Endometrial microvascular endothelial cells (primary cell): ENCODE data around the gene FBXL17. TPM values are rescaled to one million over a fixed set of nuclear protein-coding genes. Genes with fewer than 3 reads are reported as not detected.

Source experiments
- in situ Hi-C: cut with HindIII; loops from 2 replicates; pipeline ENCODE4 v1.10.0; 2017; ENCODE audit warnings: low sequenced_read_pairs, low pct_unique_long_range_greater_than_20kb; ENCODE audit errors: inconsistent ontology term
- total RNA-seq: library from RNA; depleted of rRNA; stranded (reverse); fragments of >200 nt; gene quantifications from one replicate; pipeline ENCODE4 v1.2.3, GENCODE V29; 2015; ENCODE audit errors: inconsistent ontology term

Gene FBXL17
- total RNA-seq, 1 donor from 2014 or later = 21.0 TPM

DNA sequence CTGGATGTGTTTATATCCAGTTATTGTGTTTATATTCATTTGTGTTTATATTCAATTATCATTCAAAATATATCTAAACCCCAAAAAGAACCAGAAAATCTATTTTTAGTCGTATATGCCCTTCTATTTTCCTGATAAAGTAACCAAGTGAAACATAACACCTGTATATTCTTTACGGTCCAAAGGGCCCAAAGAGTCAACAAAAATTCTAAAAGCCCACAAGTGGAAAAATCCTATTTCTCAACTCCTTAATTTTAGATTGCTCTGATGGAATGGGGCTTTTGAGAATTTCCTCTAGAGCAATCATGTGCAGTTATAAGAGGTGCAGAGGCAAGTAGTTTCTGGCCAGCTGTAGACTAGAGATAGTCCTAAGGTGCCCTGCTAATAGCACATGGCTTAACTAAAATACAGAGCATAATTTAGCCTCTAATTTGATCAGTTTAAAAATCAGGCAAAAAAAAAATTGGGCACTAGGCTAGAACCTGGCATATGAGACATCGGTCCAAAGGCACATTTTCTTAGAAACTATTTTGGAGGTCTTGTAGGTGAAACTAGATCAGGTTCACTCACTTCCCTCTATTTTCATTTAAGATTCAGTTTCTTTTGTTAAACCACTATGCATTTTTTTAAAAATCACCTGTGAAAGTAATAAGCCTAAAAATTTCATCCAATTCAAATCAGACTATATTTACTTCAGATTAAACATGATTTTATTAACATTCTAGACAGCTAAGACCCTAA lies 256.0 kb downstream of the FBXL17 start:
- in situ Hi-C loops = no loop called here

GRCh38 chr5:108124596-108124995 lies 257.3 kb downstream of the FBXL17 start:
- in situ Hi-C loops = no loop called here

DNA sequence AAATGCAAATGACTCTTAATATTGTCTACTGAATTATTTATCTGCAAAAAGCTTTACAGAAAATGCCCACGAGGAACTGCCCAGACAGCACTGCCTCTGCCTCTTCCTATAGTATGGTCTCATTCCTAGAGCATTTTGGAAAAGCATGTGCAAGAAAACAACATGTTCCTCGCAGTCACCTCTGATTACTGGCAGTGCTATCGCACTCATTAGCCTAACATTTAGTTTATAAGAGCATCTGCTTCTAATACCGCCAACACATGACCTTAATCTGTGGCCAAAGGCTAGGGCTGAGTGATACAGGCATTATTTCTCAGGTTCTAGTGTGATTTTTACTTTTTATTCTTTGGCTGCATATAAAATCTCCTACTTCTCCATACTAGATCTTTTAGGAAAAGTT lies 259.2 kb downstream of the FBXL17 start:
- in situ Hi-C loops = no loop called here

DNA sequence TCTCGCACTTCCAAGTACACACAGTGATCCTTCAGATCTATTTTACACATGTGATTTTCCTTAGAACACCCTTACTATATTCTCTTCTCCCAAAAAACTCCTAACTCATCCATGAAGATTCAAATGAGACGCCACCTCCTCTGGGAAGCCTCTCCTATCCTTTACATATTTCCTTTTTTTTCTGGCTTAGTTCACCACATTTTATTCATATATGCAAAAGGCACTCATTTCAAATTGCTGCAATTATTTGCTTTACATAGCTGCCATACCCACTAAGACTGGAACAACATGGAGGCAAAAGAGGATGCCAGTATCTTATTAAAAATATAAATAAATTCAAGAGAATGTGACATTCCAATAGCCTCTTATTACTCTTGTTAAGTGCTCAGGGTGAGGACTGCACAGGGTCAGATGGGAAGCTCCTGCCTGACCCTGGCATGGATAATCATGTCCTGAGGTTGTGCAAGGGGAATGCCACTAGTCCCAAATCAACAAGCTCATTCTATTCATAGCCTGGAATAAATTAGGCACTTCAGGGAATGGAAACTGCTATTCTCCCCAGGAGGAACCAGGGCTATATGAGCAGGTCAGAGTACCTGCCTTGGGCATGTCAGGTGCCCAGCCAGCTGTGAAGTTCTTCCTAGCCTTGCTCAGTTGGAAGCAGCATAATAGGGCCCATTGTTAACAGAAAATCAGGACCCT lies 262.9 kb downstream of the FBXL17 start:
- in situ Hi-C loops = no loop called here

DNA sequence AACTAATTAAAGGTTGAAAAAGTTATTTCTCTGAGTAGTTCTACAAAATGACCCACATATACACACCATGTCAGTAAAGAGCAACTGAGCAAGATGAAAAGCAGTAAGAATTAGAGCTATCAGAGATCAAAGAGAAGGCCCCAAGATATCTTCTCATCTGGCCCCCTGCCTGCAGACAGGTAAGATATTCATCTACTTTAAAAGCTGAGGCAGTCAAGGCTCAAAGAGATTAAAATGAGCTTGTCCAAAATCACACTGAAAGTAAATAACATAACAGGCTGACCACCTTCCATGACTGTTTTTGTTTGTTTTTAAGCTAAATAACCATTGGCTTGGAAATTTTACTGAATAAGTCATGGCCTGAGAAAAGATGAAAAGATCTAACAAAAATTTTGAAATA lies 266.2 kb downstream of the FBXL17 start:
- in situ Hi-C loops = no loop called here

- in situ Hi-C loops = no loop called here
Observed at GRCh38 chr5:108113950-108114349, 267.9 kb downstream of the FBXL17 start.

GRCh38 chr5:108111736-108112135 lies 270.2 kb downstream of the FBXL17 start:
- in situ Hi-C loops = no loop called here

GRCh38 chr5:108109059-108109458 lies 272.8 kb downstream of the FBXL17 start:
- in situ Hi-C loops = no loop called here

- in situ Hi-C loops = no loop called here
Observed at GRCh38 chr5:108104448-108104847, 277.4 kb downstream of the FBXL17 start.

DNA sequence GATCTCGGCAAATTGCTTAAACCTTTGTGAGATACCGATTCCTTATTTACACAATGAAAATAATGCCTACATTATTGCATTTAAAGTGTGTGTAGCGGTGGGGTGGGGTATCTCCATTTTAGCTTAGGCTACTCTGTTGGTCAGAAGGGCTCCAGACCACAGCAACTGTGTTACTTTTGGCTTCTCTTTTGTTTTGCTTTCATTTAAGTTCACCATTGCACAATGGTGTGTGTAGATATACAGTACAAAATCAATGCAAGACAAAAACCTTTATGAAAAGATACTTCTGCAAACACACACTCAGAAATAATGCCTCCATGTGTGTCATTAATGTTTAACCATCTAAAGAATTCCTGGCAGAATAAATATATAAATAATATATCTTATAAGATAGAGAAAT lies 279.4 kb downstream of the FBXL17 start:
- in situ Hi-C loops = no loop called here

DNA sequence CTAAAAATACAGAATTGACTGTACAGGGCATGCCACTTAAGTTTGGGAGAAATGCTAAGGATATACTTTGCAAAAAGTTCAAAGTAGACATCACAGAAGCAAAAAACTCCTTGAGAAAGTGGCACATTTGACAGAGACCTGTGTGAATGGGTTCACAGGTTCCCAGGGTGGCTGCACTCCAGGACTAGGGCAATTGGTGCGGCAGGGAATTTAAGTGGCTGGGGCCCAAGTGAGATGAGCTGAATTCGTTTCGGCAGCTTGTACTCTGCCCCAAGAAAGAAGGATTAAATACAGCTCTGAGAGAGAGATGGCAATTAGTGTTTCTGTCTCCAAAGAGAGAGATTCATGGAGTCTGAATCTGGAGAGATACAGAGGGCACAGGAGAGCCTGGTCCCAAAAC lies 280.1 kb downstream of the FBXL17 start:
- in situ Hi-C loops = no loop called here

- in situ Hi-C loops = no loop called here
Observed at GRCh38 chr5:108101130-108101529, 280.8 kb downstream of the FBXL17 start.

DNA sequence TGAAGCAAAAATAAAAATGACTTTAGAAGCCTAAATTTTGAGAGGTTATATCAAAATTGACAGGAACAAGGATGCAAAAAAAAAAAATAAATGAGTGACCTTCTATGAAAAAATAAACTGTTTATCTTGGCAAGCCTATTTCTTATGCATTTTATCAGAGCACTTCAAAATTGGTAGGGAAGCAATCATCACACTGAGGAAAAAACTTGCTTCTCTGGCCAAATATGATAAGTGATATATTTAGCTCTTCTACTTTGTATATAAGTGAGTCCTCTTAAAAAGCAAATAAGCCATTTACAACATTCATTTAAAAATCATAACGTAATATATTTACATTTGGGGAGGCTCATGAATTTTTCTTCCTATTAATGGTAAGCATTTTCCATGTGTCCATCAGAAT lies 287.1 kb downstream of the FBXL17 start:
- in situ Hi-C loops = no loop called here

GRCh38 chr5:108093186-108093585 lies 288.7 kb downstream of the FBXL17 start:
- in situ Hi-C loops = no loop called here

GRCh38 chr5:108090946-108091345 lies 291.0 kb downstream of the FBXL17 start:
- in situ Hi-C loops = no loop called here

- in situ Hi-C loops = no loop called here
Observed at GRCh38 chr5:108084105-108084504, 297.8 kb downstream of the FBXL17 start.

DNA sequence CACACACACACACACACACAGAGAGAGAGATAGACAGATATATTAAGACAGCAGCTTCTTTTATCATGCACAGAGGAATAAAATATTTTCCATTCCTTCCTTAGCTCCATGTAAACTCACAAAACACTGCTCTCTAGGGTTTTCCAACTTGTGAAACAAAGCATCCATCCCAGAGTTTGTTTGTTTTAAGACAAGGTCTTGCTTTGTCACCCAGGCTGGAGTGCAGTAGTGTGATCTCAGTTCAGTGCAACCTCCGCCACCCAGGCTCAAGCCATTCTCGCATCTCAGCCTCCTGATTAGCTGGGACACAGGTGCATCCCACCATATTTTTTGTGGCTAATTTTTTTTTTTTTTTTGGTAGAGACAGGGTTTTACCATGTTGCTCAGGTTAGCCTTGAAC lies 298.7 kb downstream of the FBXL17 start:
- in situ Hi-C loops = no loop called here

GRCh38 chr5:108081707-108082106 lies 300.2 kb downstream of the FBXL17 start:
- in situ Hi-C loops = no loop called here

- in situ Hi-C loops = no loop called here
Observed at GRCh38 chr5:108079753-108080152, 302.1 kb downstream of the FBXL17 start.

- in situ Hi-C loops = no loop called here
Observed at GRCh38 chr5:108078882-108079281, 303.0 kb downstream of the FBXL17 start.

DNA sequence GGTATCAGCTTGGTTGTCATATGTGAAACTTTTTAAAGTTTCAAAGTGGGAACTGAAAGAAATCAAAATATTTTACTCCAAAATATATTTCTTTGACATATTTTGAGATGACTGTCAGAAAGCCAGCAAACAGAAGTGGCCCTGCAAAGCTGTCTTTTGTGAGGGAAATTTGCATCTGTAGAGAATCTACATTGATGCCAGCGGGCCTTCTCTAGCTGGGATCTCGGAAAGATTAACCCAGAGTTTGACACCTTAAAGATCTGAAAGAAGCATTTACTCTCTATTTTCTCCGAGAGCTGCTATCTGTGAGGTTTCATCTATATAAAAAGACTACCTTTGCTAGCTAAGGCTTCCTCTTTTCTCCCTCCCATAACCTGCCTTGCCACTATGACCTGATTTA lies 303.6 kb downstream of the FBXL17 start:
- in situ Hi-C loops = no loop called here
